UCSD-AML1 (cell line): ENCODE measurements around the gene ERGIC1.
"Not testable (repeated sequence)": the region's sequence is repeated elsewhere in the genome, so short reads cannot be mapped to it uniquely, and the experiment has no call there.

Experiments
- DNase-seq: peaks from one replicate; lab custom pipeline; 2025; ENCODE audit not compliant: unreplicated experiment; lab: John Stamatoyannopoulos, UW

The ERGIC1 gene

DNA sequence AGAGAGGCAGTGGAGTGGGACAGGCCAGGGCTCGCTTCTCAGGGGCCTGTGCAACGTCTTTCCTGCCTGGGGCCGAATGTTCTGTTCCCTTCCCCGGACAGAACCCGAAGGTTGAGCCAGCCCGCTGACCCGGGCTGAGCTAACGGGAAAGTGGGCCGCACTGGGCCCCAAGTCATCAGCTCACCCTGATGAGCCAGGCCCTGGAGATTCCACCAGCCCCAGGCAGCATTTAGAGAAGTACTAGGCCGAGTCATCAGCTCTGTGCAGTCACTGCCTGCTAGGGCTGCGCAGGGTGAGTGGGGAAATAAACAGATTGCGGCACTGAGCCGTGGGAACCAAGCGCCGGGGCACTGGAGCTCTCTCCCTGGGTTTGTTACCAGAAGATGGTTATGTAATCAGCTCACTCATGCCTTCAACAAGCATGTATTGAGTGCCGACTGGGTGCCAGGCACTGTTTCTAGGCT, 33.9 kb upstream of the ERGIC1 start:
- peak; percentile 38 for DNase-seq

DNA sequence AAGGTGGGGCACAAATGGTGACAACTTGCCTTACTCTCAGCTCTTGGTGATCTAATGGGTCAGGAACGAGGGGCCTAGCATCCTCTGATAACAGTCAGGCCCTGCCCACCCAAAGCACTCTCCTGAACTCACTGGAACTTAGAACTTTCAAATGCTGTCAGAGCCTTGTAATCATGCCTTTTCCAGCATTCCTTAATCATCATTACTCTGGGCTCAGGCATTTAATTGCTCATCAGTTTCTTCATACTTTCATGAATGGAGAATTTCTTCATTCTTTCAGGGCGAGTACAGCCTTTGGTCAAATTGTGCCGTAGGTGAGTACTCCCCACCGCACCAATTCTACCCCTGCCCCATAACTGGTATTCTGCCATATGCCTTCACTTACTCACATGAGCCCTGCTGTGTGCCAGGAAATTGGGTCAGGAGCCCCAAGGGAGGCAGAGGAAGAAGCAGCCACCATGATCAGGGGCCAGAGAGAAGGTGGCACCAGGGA, 32.8 kb upstream of the ERGIC1 start:
- DNase-seq = no peak

DNA sequence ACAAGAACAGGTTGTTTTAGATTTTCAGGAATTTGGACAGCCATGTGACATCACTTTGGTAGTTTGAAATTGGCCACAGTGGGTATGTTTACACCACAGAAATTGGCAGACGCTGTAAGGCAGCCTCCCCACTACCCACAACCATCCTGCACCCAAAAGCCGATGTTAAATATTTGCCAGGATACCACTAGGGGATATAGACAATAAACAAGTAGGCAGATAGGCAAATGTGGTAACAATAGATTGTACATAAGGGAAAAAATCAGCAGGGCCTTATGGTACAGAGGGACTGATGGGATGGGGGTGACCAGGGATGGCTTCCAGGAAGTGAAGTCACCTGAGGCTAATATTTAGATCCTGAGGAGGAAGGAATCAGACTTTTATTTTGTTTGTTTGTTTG, 31.9 kb upstream of the ERGIC1 start:
- no peak for DNase-seq

DNA sequence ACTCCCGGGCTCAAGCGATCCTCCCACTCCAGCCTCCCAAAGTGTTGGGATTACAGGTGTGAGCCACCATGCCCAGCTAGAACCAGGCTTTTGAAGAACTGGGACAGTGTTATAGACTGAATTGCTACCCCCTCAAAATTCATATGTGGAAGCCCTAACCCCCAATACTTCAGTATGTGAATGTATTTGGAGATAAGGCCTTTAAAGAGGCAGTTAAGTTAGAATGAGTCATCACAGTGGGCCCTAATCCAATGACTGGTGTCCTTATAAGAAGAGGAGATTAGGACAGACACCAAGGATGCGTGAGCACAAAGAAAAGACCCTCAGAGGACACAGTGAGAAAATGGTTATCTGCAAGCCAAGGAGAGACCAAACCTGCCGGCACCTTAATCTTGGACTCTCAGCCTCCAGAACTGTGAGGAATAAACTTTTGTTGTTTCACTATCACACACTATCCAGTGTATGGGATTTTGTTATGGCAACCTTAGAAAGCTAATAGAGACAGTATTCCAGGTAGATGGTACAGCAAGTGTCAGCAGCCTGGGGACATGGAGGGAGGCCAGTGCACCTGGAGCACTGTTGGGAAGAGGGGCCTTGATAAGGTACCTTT, 31.4 kb upstream of the ERGIC1 start:
- DNase-seq = no peak

DNA sequence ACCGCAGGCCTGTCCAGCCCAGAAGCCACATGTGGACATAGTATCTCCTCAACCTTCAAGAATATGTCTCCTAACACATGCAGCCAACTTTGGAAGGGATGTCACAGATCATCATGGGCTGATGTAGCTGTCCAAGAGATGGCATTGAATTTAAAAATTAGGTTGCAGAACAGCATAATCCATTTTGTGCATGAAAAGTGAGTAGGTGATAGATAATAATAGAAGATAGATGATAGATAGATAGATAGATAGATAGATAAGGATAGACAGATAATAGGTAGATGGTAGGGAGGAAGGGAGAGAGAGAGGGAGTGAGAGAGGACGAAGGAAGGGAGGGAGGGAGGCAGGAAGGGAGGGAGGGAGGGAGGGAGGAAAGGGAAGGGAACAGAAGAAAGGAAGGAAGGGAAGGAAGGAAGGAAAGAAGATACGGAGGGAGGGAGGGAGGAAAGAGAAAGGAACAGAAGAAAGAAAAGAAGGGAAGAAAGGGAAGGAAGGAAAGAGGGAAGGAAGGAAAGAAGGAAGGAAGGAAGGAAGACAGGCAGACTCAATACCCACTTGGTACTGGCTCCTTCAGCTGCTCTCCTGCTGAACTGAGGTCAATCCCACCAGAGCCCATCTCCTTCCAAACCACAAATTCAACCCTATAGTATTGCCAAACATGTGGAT, 28.9 kb upstream of the ERGIC1 start:
- DNase-seq = no peak

DNA sequence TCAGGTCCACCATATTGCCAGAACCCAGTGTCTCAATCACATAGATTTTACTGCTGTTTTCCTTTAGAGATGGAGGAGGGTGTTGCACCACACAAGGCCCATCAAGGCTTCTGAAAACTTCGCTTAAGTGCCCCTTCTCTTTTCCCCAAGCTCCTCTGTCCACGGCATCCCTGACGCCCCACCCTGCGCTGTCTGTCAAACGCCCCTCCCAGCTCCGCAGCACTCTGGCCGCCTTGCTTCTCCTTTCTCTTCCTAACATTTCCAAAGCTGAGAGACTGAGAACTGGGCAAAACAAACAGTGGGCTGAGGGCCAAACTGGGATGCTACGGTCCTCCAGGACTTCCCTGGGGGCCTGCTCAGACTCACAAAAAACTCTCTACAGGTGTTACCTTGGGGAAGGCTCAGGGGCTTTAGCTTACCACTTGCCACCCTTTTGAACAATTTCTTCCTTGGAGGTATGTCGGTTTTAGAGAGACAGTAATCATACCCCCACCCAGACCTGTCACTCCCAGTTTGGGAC, 28.3 kb upstream of the ERGIC1 start:
- no peak for DNase-seq

DNA sequence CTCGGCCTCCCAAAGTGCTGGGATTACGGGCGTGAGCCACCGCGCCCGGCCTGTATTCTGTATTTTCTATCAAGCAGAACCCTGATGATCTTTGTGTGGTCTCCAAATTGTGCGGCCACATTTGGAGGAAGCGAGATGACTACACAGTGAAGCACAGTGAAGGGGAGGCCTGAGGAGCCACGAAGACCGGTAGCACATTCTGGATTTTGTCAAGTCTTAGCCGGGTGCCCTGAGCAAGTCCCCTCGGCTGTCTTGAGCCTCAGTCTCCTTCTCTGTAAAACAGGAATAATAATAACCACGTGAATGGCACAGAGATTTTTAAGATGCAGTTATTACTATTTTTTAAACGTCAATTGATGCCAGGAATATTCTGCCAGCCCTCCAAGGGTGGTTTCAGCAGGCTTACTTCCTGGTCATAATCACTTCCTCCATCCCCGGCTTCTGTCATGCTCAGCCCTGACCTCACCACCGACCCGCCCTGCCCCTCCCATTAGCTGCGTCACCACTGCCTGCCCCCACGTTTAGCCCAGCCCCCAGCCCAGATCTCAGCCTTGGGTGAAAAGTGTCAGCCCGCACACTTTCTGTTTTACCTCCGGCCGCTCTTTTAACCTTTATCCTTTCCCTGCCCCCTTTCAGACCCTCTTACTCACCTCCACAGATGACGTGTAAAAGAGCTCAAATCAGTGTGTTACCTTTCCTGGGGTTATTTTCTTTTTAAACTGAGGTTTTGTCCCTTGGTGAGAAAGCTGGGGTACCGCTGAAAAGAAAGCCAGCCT, 27.0 kb upstream of the ERGIC1 start:
- DNase-seq = peak; percentile 88

DNA sequence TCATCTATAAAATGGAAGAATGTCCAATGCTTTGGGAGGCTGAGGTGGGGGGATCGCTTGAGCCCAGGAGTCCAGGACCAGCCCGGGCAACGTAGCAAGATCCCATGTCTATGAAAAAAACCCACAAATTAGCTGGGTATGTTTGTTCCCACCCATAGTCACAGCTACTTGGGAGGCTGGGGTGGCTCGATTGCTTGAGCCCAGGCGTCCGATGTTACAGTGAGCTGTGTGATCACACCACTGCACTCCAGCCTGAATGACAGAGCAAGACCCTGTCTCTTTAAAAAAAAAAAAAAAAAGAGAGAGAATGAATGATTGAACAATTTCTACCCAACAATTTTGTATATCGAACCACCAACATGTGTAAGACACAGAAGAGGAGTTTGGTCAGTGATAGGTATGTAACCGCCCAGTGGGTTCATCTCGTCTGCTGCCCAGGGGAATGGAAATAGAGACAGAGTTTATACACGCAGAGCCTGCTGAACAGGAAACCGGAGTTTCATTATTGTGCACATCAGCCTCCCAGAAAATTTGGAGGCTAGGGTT, 26.2 kb upstream of the ERGIC1 start:
- no peak for DNase-seq

DNA sequence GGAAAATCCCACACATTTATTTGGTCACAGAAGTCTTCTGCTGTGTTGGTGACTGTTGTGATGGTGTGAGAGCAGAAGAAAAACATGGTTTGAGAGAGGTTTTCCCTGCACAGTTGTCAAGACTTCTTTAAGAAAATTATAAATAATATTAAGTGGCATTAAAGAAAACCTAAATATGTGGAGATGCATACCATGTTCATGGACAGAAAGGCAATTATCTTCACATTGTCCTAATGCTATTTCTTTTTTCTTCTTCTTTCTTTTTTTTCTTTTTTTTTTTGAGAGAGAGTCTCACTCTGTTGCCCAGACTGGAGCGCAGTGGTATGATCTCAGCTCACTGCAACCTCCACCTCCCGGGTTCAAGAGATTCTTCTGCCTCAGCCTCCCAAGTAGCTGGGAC, 24.3 kb upstream of the ERGIC1 start:
- no peak for DNase-seq

DNA sequence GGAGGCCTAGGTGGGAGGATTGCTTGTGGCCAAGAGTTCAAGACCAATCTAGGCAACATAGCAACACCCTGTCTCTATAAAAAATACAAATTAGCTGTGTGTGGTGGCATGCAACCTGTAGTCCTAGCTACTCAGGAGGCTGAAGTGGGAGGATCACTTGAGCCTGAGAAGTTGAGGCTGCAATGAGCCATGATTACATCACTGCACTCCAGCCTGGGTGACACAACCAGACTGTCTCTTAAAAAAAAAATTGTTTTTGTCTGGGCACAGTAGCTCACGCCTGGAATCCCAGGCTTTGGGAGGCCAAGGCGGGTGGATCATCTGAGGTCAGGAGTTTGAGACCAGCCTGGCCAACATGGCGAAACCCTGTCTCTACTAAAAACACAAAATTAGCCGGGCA, 23.1 kb upstream of the ERGIC1 start:
- not testable (repeated sequence) for DNase-seq

DNA sequence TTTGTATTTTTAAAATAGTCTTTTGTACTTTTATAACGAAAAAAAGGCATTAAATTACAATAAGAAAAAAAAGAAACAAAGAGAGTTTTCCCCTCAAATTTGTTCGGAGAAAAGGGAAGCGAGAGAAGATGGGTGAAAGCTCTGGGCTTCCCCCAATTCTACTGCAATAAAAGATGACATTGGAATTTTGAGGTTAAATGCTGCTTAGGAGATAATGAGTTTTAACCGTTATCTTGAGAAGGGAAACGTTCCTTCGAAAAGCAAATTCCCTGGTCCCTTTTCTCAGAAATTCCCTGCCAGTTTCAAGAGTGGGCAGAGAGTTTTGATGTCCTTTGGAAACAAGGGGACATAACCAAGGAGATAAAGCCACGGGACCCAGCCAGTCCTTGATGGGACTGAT, 18.4 kb upstream of the ERGIC1 start:
- no peak for DNase-seq

DNA sequence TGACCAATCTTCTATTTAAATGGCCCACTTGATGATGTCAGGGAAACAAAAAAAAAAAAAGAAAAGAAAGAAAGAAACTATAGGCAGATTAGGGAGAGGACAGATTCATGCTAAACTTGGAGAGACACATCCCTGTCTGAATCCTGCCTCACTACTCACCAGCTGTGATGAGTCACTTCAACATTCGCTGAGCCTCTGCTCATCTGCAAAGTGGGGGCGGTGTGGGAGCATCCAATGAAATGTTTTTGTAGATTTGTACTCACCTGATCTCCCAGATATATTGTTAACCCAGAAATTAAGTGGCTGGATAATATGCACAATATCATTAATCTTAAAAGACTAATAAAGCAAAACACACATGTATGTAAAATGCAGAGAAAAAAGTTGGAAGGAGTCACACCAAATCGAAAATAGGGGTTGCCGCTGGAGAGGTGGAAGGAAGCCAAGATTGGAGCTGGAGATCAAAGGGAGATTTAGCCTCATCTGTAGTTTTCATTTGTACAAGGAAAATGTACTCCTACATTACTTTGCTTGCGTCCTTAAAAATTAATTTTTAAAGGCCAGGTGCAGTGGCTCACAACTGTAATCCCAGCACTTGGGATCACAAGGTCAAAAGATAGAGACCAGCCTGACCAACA, 17.0 kb upstream of the ERGIC1 start:
- no peak for DNase-seq

DNA sequence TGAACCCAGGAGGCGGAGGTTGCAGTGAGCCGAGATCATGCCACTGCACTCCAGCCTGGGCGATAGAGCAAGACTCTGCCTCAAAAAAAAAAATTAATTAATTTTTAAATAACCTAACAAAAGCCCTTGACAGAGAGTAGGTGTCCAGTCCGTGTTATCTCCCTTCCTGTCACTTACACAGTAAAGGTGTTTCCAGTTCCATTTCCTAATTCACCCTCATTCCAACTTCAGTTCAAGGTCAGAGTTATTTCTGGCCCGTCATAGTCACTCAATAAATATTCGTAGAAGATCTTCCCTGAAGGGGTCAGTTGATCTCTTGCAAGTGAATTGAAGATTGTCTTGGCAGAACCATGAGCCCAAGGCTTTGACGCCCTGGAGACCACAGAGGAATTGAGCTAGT, 16.4 kb upstream of the ERGIC1 start:
- no peak for DNase-seq

DNA sequence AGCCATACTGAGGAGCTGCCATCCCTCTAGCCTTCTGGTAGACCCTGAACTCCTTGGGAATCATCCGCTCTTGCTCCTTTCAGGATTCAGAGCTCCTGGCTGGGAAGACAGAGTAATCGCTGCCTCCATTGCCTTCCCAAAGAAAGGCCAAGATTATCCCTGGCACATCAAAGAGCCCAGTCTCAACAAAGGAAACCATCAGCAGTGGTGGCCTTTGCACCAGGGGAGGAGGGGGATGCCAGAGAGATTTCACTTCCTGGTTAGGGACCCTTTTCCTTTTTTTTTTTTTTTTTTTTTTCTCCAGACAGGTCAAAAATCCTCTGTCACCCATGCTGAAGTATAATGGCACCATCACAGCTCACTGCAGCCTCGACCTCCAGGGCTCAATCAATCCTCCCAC, 16.0 kb upstream of the ERGIC1 start:
- DNase-seq = no peak

DNA sequence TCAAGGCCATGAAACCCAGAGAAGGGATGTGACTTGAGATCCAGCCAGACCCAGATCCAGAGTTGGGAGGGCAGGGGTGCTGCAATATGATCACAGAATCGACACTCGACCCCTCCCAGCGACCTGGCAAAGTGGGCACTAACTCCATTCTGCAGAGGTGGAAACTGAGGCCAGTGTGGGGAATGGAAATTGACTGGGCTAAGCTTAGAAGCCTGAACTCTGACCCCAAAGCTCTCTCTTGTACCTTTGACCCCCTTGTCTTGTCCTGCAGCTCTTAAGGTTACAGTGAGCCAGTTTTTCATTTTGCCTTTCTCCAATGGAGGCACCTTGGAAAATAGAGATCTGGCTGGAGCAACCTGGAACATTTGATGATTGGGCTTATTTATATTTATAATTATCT, 14.5 kb upstream of the ERGIC1 start:
- DNase-seq = no peak

DNA sequence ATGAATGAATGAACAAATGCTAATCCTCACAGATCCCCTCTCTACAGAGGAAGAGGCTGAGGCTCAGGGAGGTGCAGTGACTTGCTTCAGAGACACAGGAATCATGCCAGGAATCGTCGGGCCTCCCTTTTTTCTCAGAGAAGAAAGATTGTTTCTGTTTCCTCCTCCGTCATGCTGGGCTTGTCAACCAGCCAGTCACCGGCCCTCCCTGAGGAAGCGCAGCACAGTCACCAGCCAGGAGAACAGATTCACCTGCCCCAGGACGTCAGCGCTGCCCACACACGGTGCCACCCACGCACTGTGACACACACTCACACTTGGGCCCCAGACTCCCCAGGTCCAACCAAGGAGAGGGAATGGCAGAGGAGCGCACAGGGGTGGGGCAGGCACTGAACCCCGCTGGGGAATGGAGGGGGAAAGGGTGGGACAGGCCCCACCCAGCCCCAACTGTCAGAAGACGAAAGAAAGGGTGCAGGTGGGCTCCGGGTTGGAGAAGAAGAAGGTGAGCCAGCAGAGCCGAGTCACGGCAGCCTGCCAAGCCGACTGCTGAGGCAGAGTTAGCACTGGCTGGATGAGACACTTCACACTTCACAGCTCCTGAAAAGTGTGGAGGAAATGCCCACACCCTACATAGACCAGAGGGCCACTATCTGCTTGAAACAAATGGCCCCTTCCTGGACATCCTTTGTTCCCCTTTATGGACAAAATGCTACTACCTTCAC, 13.8 kb upstream of the ERGIC1 start:
- no peak for DNase-seq

DNA sequence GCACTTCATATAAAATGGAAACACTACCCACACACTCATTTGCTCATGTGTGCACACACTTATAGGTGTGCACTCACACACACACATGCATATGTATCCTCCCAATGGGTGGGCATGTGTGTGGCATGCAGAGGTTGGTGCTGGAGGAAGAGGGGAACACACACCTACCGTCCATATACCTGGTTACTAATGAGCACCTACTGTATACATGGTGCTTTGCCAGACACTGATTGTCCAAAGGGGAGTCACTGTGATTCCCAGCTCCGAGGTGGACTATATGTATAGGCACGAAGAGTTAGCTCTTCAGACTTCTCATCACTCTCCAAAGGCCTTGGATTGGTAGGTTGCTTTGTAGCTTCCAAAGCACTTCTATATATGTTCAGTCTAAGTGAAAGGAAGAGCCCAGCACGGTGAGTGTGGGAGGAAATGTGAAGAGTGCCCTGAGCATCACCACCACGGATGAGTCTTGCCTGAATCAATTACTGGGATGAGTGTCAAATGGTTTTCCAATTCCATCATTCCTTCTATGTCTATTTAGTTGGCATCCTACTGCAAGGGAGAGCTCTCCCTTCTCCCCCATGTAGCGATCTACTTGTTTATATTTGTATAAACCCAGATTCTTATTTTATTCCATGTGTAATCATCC, 12.6 kb upstream of the ERGIC1 start:
- no peak for DNase-seq

DNA sequence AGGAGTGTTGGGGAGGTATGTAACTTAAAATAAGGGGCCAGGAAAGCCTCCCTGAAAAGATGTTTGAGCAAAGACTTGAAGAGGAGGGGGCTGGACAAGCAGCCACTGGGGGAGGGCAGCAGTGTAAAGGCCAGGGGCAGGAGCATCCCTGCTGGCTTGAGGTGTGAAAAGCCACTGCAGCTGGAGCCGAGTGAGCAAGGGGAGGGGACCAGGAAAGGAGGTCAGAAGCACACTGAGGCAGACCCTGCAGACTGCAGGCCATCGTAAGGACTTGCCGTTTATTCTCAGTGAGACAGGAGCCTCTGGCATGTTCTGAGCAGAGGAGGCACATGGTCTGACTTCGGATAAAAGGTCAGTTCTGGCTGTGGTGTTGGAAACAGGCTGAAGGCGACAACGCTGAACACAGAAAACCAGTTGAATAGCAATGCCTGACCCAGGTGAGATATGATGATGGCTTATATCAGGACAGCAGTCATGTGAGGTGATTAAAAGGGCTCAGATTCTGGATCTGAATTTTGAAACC, 10.2 kb upstream of the ERGIC1 start:
- no peak for DNase-seq

DNA sequence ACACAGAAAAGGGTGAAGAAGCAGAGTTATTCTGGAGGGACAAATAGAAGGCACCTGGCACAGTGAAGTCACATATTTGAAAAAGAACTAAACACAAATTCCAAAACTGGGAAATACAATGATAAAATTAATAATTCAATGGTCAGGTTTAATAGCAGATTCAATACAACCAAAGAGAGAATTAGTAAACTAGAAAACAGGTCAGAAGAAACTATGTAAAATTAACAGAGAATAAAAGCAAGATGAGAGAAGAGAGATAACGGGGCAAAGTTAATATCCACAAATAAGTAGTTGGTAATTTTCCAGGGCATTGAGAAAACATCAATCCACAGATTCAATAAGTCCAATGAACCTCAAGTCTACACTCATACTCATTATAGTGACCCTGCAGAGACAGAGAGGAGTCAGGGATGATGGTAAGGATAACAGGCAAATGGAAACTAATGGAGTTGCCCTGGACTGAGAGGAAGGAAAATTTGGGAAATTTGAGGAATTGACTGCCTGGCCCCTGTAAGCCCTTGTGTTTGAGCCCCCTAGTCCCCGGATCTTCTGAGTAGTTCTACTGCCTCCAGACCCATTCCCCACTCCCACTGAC, 8.3 kb upstream of the ERGIC1 start:
- DNase-seq = no peak
